AG09319 (cell line): ENCODE results near the gene PRRT1.

Experiments used
- DNase-seq: peaks from one replicate; pipeline ENCODE4 v3.0.0-alpha.2; 2010; ENCODE audit warnings: low read depth; ENCODE audit errors: extremely low read depth
- CTCF ChIP-seq: IDR thresholded peaks from 2 replicates; pipeline ENCODE4 v1.5.1; 2011; ENCODE audit warnings: low read depth, mild to moderate bottlenecking, inconsistent platforms, low read length, moderate library complexity

Gene PRRT1

GRCh38 chr6:32127717-32128592, 23.8 kb downstream of the PRRT1 start, which contains the start of gene ATF6B:
Gene ATF6B, minus strand, starts transcription at chr6:32128246. Its CDS starts 39 bp downstream, at chr6:32128207.
- peak; percentile 99 for DNase-seq
- TF ChIP-seq CTCF: no peak

- no peak for DNase-seq
- no peak for TF ChIP-seq CTCF
Observed at GRCh38 chr6:32127409-32127716, 24.4 kb downstream of the PRRT1 start.

DNA sequence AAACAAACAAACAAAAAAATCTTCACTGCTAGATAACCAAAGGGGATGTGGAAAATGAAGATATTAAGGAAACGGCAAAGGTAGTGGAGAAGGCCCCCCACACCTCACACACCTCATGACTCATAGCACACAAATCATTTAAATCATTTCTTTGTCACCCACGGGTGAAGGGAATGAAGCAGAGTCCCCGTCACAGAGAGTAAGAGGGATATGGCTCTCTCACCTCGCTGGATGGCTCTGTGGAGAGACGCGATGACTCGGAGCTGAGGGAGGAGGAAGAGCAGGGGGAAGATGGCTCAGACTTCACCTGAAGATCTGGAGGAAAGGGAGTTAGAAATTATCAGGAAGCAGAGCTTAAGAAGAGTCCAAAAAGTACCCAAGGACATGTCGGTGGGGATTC, 24.9 kb downstream of the PRRT1 start:
- no peak for DNase-seq
- TF ChIP-seq CTCF: no peak

DNA sequence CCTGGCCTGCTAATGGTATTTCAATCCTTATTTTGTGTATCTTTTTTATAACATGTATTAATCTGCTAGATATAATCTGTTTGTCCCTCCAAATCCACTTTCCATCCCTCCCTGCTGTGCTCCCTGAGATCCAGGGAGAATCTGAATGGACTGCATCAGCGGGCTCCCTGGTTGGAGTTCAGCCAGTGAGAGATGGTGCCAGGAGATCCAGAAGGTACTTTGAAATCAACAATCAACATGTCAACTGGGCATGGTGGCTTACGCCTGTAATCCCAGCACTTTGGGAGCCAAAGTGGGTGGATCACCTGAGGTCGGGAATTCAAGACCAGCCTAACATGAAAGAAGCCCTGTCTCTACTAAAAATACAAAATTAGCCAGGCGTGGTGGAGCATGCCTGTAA, 28.1 kb downstream of the PRRT1 start:
- no peak for DNase-seq
- TF ChIP-seq CTCF: no peak

- no peak for DNase-seq
- no peak for TF ChIP-seq CTCF
Observed at GRCh38 chr6:32120573-32121059, 31.1 kb downstream of the PRRT1 start.

GRCh38 chr6:32118782-32119628, 32.7 kb downstream of the PRRT1 start:
- peak; percentile 79 for DNase-seq
- TF ChIP-seq CTCF: peak; percentile 99

DNA sequence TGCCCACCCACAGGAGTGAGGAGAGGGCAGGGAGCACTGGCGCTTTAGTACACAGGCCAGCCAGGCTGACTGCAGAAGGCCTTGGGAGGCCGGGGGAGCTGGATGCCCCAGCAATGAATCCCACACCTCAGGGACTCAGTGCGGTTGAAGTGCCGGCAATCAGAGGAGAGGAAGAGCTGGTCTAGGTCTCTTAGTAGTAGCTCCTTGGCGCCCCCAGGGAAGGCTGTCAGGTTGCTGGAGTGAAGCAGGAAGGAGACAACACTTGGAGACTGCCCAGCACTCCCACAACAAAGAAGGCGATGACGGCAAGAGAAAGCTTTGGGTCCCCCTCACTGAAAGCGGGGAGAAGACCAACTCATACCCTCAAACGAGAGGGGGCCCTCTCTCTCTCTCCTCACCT, 34.3 kb downstream of the PRRT1 start:
- no peak for TF ChIP-seq CTCF

More for the DNA sequence above, 34.3 kb downstream of the PRRT1 start:
- no peak for DNase-seq
